GM18498 (cell line): ENCODE data around the gene TMC3.
"Not testable (repeated sequence)": the region's sequence is repeated elsewhere in the genome, so short reads cannot be mapped to it uniquely, and the experiment has no call there.

ENCODE experiments used
- ATAC-seq: cut with Tn5 transposase; IDR thresholded peaks from one replicate; pipeline ENCODE4 v1.9.1; 2021; ENCODE audit warnings: mild to moderate bottlenecking, moderate library complexity; ENCODE audit not compliant: unreplicated experiment

Gene TMC3

GRCh38 chr15:81373775-81374395 lies at the start of gene TMC3:
Gene TMC3, minus strand, starts transcription at chr15:81374213. Its CDS starts 136 bp downstream, at chr15:81374077.
- ATAC-seq = no peak

DNA sequence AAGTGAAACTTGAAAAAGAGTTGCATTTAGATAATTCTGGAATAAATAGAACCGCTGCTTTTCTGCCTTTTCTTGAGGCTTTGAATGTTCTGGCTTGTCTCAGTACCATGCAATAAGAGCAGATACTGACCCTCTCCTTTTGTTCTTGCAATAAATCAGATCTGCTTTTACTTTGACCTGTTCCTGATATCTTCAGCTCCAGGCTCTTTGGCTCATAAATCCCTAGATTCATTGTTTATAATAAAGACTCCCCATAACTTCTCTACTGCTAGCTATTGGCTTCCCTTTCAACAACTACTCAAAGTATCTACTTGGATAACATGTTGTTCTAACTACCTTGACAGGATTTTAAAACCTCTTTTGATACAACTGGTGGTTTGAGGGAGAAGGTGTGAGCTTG lies 47.4 kb upstream of the TMC3 start:
- no peak for ATAC-seq

DNA sequence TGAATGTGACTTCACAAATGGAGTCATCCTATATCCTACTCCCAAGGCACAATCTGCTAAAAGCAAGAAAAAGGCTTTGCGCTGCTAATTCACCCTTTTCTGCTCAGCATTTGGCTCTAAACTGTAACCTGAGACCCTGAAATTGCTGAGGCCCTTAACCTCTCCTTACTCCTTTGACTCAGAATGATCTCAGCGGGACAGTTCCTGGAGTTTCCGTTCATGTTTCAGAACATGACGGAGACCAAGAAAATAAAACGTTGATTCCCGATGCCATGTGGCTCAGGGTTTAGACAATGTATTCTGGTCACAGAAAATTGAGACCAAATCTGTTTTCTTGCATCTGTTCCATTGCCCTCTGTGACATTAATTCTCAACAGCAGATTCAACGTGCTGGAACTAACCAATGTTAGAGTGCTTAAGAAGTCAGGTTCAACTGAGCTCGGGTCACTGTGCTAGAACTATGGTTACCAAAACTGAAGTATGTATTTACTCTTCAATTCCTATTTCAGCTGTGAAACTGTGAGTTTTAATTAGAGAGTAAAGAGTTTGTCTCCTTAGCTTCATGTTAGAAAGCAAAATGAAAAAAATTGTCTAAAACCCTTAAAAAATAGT lies 45.4 kb upstream of the TMC3 start:
- ATAC-seq = no peak

GRCh38 chr15:81418891-81419290 lies 44.9 kb upstream of the TMC3 start:
- ATAC-seq = no peak

DNA sequence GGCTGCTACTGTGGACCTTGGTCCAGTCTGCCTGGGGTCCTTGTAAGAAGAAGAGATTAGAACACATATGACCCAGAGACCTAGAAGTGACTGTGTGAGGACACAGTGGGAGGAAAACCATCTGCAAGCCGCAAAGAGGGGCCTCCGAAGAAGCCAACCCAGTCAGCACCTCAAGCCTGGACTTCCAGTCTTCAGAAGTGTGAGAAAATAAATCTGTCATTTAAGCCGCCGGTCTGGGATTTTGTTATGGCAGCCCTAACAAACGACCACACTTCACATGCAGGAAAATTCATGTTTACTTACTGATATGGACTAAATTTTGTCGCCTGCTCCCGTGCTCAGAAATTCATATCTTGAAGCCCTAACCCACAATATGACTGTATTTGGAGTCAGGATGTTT lies 44.4 kb upstream of the TMC3 start:
- ATAC-seq = no peak

- not testable (repeated sequence) for ATAC-seq
These were observed 40.4 kb upstream of the TMC3 start for GRCh38 chr15:81414274-81414968.

- ATAC-seq = no peak
These were observed 39.8 kb upstream of the TMC3 start for GRCh38 chr15:81413851-81414250.

DNA sequence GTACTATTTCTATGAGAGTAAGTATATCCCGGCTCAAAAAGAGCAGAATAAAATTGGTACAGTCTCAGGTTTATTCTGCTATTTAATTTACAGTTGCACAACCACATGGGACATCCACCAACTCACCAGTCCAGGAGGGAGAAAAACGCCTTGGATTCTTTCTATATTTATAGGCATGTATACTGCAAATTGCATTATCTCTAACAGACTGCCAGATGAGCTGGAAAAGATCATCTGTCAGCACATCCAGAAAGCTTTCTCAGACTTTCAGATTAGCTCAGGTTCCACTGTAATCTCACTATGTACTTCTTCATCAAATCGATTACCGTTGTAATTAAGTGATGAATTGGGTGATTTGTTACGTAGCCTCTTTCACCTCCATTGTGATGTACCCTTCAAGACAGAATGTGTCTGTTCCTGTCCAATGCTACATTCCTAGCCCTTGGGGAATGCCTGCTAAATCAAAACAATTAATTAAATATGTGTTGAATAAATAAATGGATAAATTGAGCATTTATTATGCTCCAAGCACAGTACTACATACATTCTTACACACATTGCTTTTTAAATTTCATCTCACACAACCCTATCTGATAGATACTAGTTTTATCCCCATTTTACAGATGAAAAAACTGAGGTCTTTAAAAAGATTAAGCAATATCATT lies 38.1 kb upstream of the TMC3 start:
- no peak for ATAC-seq

- no peak for ATAC-seq
These were observed 37.0 kb upstream of the TMC3 start for GRCh38 chr15:81411051-81411450.

DNA sequence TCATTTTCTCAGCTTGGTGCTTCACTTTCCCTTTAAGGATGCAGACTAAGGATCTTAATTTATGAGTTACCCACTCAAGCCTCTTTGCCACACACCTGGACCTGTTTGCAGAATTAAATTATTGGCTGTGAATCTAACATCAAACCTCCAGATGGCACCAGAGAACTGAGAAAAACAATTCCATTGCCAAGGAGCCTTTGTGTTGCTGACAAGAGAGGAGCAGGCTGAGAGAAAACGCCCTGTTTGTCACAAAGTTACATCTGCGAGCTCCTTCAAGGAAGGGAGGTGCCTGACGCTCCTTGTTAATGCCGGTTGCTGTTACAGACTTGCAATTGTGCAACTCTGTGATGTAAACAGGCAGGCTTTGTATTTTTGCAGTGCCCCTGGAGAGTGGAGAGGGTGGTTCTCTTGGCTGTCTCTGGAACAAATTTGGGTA lies 36.3 kb upstream of the TMC3 start:
- no peak for ATAC-seq

DNA sequence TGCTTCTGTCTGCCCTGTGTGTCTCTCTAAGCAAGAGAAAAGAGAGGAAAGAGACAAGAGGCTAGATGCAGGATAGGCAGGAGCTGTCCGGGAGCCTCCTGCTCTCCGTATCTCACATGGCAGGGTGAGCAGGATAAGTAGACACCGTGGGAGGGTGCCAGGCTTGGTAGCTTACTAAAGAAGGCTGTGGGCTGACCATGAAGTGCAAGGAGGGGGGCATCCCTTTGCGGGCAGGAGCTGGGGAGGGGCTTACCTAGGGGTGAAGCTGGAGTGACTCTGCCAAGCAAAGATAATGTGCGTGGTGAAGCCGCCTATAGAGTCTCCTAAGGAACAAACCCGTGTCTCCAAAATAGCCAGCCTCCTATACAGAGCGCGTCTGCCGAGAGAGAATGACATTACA lies 33.7 kb upstream of the TMC3 start:
- no peak for ATAC-seq

- ATAC-seq = no peak
These were observed 33.2 kb upstream of the TMC3 start for GRCh38 chr15:81407176-81407575.

GRCh38 chr15:81400640-81401236 lies 26.7 kb upstream of the TMC3 start:
- no peak for ATAC-seq

DNA sequence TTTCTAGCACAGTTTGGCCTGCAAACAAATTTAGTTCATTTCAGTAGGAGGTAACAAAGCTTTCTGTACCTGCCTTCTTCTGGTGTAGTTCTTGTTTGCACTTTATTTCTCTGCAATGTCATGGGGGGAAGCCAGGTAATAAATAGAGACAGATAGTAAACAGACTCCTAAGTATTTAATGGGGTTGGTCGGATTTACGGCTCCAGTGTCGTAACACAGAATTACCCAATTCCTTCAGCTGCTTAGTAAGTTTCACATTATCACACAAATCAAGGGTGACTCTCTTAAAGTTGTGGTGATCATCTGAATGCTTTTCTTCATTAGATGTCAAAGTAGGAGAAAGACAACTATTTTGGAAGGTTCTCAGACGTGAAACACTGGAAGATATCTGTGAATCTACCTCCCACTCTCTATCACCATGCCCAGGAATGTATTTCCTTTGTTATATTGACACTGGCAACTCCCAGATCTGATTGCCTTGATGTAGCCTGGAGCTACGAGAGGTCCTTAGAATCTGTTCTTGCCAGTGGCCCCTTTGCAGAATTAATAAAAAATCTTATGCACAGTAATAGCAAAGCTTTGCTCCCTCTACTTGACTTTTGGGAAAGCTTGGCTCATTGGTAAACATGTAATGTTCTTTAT lies 25.0 kb upstream of the TMC3 start:
- ATAC-seq = no peak

GRCh38 chr15:81398456-81398855 lies 24.4 kb upstream of the TMC3 start:
- ATAC-seq = no peak

GRCh38 chr15:81394603-81395002 lies 20.6 kb upstream of the TMC3 start:
- ATAC-seq = no peak

- ATAC-seq = no peak
These were observed 17.6 kb upstream of the TMC3 start for GRCh38 chr15:81391657-81392056.

DNA sequence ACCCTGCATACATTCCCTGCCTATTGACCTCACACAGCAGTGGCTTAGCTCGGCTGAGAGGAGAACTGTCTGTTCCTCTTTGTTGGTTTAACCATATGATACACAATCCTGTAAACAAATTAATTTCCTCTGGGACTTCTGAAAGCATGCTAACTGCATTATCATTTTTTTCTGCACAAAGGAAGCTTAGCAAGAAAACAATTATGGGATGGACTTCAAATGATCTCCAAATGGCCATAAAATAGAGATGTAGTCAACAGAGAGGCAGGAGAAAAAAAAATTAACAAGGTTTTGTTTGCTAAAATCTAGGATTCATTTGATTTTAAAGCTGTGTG lies 14.4 kb upstream of the TMC3 start:
- no peak for ATAC-seq

- no peak for ATAC-seq
These were observed 13.8 kb upstream of the TMC3 start for GRCh38 chr15:81387621-81388435.

DNA sequence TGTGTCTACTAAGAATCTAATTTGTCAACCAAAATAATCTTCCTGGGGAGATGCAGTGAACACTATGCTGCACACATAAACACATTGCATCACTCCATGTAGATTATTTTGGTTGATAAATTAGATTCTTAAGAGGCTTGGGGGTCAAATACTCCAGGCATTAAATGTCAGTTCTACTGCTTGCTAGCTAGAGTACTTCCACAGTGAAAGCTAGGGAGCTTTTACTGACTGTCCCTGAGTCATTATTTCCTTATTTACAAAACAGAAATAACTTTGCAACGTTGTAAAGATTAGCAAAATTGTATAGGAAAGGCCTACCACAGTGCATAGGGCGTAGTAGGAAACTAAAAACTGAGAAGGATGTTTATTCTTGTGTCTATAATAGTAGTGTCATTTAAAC lies 12.9 kb upstream of the TMC3 start:
- ATAC-seq = no peak
